ENCODE measurements around the gene AP4B1.

DNA sequence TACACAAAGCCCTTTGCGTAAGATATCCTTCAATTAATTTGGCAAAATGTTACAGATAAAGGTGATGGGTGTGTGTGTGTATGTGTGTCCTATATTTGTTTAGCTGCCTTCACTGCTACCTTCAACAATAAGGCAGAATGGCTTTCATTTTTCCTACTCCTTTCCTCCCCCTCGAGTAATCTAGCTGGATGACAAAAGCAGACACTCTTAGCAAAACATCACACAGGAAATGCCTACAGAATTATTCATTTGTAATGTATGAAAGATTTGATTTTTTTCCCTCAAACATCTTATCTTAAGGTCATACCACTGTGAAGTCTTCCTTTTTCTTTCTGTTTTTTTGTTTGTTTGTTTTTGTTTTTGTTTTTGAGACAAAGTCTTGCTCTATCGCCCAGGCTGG, 43.7 kb downstream of the AP4B1 start:
- TF ChIP-seq MAFG (tag; conservative IDR thresholded peaks at IDR 0.05) = no peak
- no peak for TF ChIP-seq EP300 (IDR thresholded peaks at IDR 0.05; ENCODE audit: low read length)
- no peak for TF ChIP-seq BHLHE40 (IDR thresholded peaks at IDR 0.05; ENCODE audit: low read length)
- TF ChIP-seq, protein P1, sequence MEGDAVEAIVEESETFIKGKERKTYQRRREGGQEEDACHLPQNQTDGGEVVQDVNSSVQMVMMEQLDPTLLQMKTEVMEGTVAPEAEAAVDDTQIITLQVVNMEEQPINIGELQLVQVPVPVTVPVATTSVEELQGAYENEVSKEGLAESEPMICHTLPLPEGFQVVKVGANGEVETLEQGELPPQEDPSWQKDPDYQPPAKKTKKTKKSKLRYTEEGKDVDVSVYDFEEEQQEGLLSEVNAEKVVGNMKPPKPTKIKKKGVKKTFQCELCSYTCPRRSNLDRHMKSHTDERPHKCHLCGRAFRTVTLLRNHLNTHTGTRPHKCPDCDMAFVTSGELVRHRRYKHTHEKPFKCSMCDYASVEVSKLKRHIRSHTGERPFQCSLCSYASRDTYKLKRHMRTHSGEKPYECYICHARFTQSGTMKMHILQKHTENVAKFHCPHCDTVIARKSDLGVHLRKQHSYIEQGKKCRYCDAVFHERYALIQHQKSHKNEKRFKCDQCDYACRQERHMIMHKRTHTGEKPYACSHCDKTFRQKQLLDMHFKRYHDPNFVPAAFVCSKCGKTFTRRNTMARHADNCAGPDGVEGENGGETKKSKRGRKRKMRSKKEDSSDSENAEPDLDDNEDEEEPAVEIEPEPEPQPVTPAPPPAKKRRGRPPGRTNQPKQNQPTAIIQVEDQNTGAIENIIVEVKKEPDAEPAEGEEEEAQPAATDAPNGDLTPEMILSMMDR (IDR thresholded peaks at IDR 0.05 in 2 of 3, conservative IDR thresholded peaks at IDR 0.05 in 1 of 3; ENCODE audit: insufficient read depth in 2 of 3, low read depth in 1 of 3, low read length in 3 of 3) = no peak
- no peak for TF ChIP-seq JUN (IDR thresholded peaks at IDR 0.05; ENCODE audit: borderline replicate concordance, low read depth, low read length)
- no peak for TF ChIP-seq JUN (CRISPR knock-in tag; IDR thresholded peaks at IDR 0.05; ENCODE audit: borderline replicate concordance)
- TF ChIP-seq TBP (optimal IDR thresholded peaks at IDR 0.05; ENCODE audit: low read depth, low read length) = no peak
- TF ChIP-seq, protein P2, sequence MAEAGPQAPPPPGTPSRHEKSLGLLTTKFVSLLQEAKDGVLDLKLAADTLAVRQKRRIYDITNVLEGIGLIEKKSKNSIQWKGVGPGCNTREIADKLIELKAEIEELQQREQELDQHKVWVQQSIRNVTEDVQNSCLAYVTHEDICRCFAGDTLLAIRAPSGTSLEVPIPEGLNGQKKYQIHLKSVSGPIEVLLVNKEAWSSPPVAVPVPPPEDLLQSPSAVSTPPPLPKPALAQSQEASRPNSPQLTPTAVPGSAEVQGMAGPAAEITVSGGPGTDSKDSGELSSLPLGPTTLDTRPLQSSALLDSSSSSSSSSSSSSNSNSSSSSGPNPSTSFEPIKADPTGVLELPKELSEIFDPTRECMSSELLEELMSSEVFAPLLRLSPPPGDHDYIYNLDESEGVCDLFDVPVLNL (CRISPR knock-in tag; IDR thresholded peaks at IDR 0.05; ENCODE audit: low read depth) = no peak

Measured in K562 (cell line).